ENCODE data around the gene PEX14.

- TF ChIP-seq REST (IDR thresholded peaks at IDR 0.05; ENCODE audit: insufficient replicate concordance, low read depth) (no peak), POLR2AphosphoS5 (IDR thresholded peaks at IDR 0.05; ENCODE audit: low read depth) (no peak), GABPA (IDR thresholded peaks at IDR 0.05; ENCODE audit: low read depth) (no peak)
- TF ChIP-seq, protein P1, sequence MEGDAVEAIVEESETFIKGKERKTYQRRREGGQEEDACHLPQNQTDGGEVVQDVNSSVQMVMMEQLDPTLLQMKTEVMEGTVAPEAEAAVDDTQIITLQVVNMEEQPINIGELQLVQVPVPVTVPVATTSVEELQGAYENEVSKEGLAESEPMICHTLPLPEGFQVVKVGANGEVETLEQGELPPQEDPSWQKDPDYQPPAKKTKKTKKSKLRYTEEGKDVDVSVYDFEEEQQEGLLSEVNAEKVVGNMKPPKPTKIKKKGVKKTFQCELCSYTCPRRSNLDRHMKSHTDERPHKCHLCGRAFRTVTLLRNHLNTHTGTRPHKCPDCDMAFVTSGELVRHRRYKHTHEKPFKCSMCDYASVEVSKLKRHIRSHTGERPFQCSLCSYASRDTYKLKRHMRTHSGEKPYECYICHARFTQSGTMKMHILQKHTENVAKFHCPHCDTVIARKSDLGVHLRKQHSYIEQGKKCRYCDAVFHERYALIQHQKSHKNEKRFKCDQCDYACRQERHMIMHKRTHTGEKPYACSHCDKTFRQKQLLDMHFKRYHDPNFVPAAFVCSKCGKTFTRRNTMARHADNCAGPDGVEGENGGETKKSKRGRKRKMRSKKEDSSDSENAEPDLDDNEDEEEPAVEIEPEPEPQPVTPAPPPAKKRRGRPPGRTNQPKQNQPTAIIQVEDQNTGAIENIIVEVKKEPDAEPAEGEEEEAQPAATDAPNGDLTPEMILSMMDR (IDR thresholded peaks at IDR 0.05; ENCODE audit: insufficient read depth, low read length), result no peak
Measured at GRCh38 chr1:10671622-10672342, 197.0 kb downstream of the PEX14 start.

All from HL-60 (cell line).